Hepatocyte (in vitro differentiated cells): Measurements from ENCODE around the gene CCDC86.

Experiments
- EZH2 ChIP-seq: fragments of 200-600 bp; sonication (generic); IDR thresholded peaks from 2 replicates; pipeline ENCODE4 v1.6.1; 2016; ENCODE audit warnings: antibody characterized with exemption, mild to moderate bottlenecking, borderline replicate concordance
- EZH2phosphoT487 ChIP-seq: fragments of 200-600 bp; sonication (generic); IDR thresholded peaks from one replicate; pipeline ENCODE4 v1.6.1; 2018; ENCODE audit warnings: antibody characterized with exemption, mild to moderate bottlenecking, low read depth, moderate library complexity; ENCODE audit not compliant: unreplicated experiment, severe bottlenecking
- TF ChIP-seq, protein P1 (sequence below): fragments of 200-600 bp; sonication (generic); IDR thresholded peaks from 2 replicates; pipeline ENCODE4 v1.5.1; 2016; ENCODE audit warnings: antibody characterized with exemption, mild to moderate bottlenecking; ENCODE audit not compliant: poor library complexity

GRCh38 chr11:60830478-60831142 lies 11.3 kb upstream of the CCDC86 start:
- TF ChIP-seq, protein P1, sequence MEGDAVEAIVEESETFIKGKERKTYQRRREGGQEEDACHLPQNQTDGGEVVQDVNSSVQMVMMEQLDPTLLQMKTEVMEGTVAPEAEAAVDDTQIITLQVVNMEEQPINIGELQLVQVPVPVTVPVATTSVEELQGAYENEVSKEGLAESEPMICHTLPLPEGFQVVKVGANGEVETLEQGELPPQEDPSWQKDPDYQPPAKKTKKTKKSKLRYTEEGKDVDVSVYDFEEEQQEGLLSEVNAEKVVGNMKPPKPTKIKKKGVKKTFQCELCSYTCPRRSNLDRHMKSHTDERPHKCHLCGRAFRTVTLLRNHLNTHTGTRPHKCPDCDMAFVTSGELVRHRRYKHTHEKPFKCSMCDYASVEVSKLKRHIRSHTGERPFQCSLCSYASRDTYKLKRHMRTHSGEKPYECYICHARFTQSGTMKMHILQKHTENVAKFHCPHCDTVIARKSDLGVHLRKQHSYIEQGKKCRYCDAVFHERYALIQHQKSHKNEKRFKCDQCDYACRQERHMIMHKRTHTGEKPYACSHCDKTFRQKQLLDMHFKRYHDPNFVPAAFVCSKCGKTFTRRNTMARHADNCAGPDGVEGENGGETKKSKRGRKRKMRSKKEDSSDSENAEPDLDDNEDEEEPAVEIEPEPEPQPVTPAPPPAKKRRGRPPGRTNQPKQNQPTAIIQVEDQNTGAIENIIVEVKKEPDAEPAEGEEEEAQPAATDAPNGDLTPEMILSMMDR = no peak
- TF ChIP-seq EZH2phosphoT487 (no peak), EZH2 (no peak)
